ENCODE results near the gene HOXC9.

The HOXC9 gene

DNA sequence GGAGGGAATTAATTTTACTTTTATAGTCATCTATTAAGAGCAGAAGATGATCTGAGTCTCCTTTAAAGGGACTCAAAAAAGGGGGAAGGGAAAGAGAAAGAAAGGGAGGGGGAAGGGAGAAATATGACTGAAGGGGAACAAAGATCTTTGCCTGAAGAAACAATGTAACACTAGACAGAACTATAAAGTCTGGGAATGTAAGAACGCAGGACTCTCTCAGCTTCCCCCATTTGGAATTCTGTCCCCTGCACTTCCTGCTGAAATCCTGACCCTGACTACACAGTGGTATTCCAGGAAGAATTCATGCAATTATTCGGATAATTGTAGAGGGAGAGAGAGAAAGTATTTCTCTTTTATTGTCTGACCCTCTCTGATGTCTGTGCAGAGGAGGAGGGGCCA, 35.6 kb upstream of the HOXC9 start:
- no peak for DNase-seq
- TF ChIP-seq EZH2 (IDR thresholded peaks at IDR 0.05; ENCODE audit: borderline replicate concordance, low read depth, low read length, severe bottlenecking) = no peak
- TF ChIP-seq, protein P1, sequence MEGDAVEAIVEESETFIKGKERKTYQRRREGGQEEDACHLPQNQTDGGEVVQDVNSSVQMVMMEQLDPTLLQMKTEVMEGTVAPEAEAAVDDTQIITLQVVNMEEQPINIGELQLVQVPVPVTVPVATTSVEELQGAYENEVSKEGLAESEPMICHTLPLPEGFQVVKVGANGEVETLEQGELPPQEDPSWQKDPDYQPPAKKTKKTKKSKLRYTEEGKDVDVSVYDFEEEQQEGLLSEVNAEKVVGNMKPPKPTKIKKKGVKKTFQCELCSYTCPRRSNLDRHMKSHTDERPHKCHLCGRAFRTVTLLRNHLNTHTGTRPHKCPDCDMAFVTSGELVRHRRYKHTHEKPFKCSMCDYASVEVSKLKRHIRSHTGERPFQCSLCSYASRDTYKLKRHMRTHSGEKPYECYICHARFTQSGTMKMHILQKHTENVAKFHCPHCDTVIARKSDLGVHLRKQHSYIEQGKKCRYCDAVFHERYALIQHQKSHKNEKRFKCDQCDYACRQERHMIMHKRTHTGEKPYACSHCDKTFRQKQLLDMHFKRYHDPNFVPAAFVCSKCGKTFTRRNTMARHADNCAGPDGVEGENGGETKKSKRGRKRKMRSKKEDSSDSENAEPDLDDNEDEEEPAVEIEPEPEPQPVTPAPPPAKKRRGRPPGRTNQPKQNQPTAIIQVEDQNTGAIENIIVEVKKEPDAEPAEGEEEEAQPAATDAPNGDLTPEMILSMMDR (IDR thresholded peaks at IDR 0.05; ENCODE audit: borderline replicate concordance, extremely low read depth, low read length, poor library complexity, severe bottlenecking) = no peak
- no peak overlapping the region for H3K9ac ChIP-seq (ENCODE audit: low read depth, low read length)
- H3K27ac ChIP-seq (ENCODE audit: low read length) = no peak overlapping the region
- ATAC-seq (ENCODE audit: insufficient read depth, low read depth) = no peak
- H4K20me1 ChIP-seq (ENCODE audit: insufficient read depth, low read length) = no peaks in the 10 kb centered on the region
- H3K4me1 ChIP-seq (ENCODE audit: insufficient read depth, low read length) = 0 out of 2 replicates have a peak, but pooled peaks cover 2% of the 10 kb centered on the region
- peaks cover 63% of the 10 kb centered on the region for H3K27me3 ChIP-seq (ENCODE audit: insufficient read depth, low read length, poor library complexity)
- no peak overlapping the region; the same call in 1 of the 2 replicates for H3K4me2 ChIP-seq (ENCODE audit: insufficient read depth, low read length)
- no peak overlapping the region for H2AFZ ChIP-seq (ENCODE audit: low read depth, low read length)
- H3K4me3 ChIP-seq (ENCODE audit: low read depth in 1 of 2, low read length in 2 of 2) = no peak overlapping the region
- no peaks in the 10 kb centered on the region for H3K9me3 ChIP-seq (ENCODE audit: insufficient read depth, low read length, severe bottlenecking)
- no peaks in the 10 kb centered on the region for H3K36me3 ChIP-seq (ENCODE audit: insufficient read depth, low read length)
- H3K79me2 ChIP-seq (ENCODE audit: insufficient read depth, low read length) = no peaks in the 10 kb centered on the region

DNA sequence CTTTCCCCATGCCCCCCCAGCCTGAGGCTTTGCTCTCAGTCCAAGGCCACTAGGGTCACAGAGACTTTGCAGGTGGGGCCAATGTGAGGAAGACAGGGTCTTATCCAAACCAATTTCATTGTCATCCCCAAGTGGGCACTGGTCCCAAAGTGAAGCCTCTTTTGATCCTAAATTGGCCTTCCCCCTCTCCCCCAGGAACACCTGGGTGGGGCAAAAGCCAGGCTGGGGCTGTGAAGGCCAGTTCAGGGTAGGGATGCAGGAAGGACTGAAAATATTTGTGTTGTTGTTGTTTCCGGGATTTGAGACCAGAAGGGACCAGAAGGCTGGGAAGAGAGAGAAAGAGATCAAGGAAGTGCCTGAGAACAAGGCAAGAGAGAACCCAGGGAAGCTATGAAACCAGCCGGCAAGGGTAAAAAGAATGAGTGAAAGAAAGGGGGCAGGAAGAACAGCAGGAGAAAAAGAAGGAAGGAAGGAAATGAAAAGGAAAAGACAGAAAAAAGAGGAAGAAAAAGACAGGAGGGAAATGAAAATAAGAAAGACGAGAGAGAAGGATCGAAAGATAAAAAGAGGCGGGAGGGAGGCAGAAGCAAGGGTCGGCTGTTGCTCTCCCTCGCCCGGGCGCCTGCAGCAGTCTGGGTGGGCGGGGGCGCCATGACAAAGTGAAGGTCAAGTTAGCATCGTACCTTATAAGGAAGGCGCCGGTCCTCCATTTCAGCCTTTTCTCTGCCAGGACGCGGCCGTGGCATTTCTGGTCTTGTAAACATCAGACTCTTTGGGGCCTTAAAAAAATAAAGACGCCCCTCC, 34.5 kb upstream of the HOXC9 start:
- H2AFZ ChIP-seq (ENCODE audit: low read depth, low read length) = no peak overlapping the region
- no peak for DNase-seq
- H3K4me2 ChIP-seq (ENCODE audit: insufficient read depth, low read length) = no peak overlapping the region
- H3K27me3 ChIP-seq (ENCODE audit: insufficient read depth, low read length, poor library complexity) = peaks cover 72% of the 10 kb centered on the region
- no peak overlapping the region for H3K4me3 ChIP-seq (ENCODE audit: low read depth in 1 of 2, low read length in 2 of 2)
- H3K36me3 ChIP-seq (ENCODE audit: insufficient read depth, low read length) = no peaks in the 10 kb centered on the region
- H3K4me1 ChIP-seq (ENCODE audit: insufficient read depth, low read length) = 0 out of 2 replicates have a peak, but pooled peaks cover 2% of the 10 kb centered on the region
- TF ChIP-seq, protein P1 (IDR thresholded peaks at IDR 0.05; ENCODE audit: borderline replicate concordance, extremely low read depth, low read length, poor library complexity, severe bottlenecking) = no peak
- TF ChIP-seq EZH2 (IDR thresholded peaks at IDR 0.05; ENCODE audit: borderline replicate concordance, low read depth, low read length, severe bottlenecking) = no peak
- H3K9me3 ChIP-seq (ENCODE audit: insufficient read depth, low read length, severe bottlenecking) = no peaks in the 10 kb centered on the region
- no peaks in the 10 kb centered on the region for H4K20me1 ChIP-seq (ENCODE audit: insufficient read depth, low read length)
- no peak overlapping the region for H3K9ac ChIP-seq (ENCODE audit: low read depth, low read length)
- no peak for ATAC-seq (ENCODE audit: insufficient read depth, low read depth)
- H3K27ac ChIP-seq (ENCODE audit: low read length) = no peak overlapping the region
- no peaks in the 10 kb centered on the region for H3K79me2 ChIP-seq (ENCODE audit: insufficient read depth, low read length)

GRCh38 chr12:53966085-53966384, 33.9 kb upstream of the HOXC9 start:
- Histone ChIP-seq H3K4me3 (ENCODE audit: low read depth in 1 of 2, low read length in 2 of 2) (no peak overlapping the region), H3K4me2 (ENCODE audit: insufficient read depth, low read length) (no peak overlapping the region), H3K36me3 (ENCODE audit: insufficient read depth, low read length) (no peaks in the 10 kb centered on the region), H3K9me3 (ENCODE audit: insufficient read depth, low read length, severe bottlenecking) (no peaks in the 10 kb centered on the region), H3K27me3 (ENCODE audit: insufficient read depth, low read length, poor library complexity) (peaks cover 76% of the 10 kb centered on the region), H3K4me1 (ENCODE audit: insufficient read depth, low read length) (0 out of 2 replicates have a peak, but pooled peaks cover 2% of the 10 kb centered on the region), H4K20me1 (ENCODE audit: insufficient read depth, low read length) (no peaks in the 10 kb centered on the region), H3K9ac (ENCODE audit: low read depth, low read length) (no peak overlapping the region), H3K27ac (ENCODE audit: low read length) (no peak overlapping the region), H3K79me2 (ENCODE audit: insufficient read depth, low read length) (no peaks in the 10 kb centered on the region), H2AFZ (ENCODE audit: low read depth, low read length) (no peak overlapping the region)
- no peak for DNase-seq
- TF ChIP-seq, protein P1 (IDR thresholded peaks at IDR 0.05; ENCODE audit: borderline replicate concordance, extremely low read depth, low read length, poor library complexity, severe bottlenecking) = no peak
- no peak for TF ChIP-seq EZH2 (IDR thresholded peaks at IDR 0.05; ENCODE audit: borderline replicate concordance, low read depth, low read length, severe bottlenecking)
- no peak for ATAC-seq (ENCODE audit: insufficient read depth, low read depth)
